Testis (tissue), 3 donors: ENCODE data around the gene FILIP1. TPM values are rescaled to one million over a fixed set of nuclear protein-coding genes. Genes with fewer than 3 reads are reported as not detected.
"Not testable (repeated sequence)": the region's sequence is repeated elsewhere in the genome, so short reads cannot be mapped to it uniquely, and the experiment has no call there.

Experiments used
- DNase-seq: peaks from one replicate; pipeline ENCODE4 v3.0.0-alpha.2; 2019
- H3K27ac ChIP-seq, 2 donors: fragments of 200-600 bp; sonication (generic); one replicate each; pipeline ENCODE4 v1.5.1; 2019
- H3K27me3 ChIP-seq: fragments of 200-600 bp; sonication (generic); one replicate; pipeline ENCODE4 v1.5.1; 2019
- H3K36me3 ChIP-seq: fragments of 200-600 bp; sonication (generic); one replicate; pipeline ENCODE4 v1.5.1; 2017; ENCODE audit warnings: low read depth; ENCODE audit errors: missing control alignments
- H3K4me1 ChIP-seq: fragments of 200-600 bp; sonication (generic); one replicate; pipeline ENCODE4 v1.5.1; 2019
- H3K4me3 ChIP-seq, 2 donors: fragments of 200-600 bp; sonication (generic); one replicate each; pipeline ENCODE4 v1.5.1; 2017 to 2019
- H3K9me3 ChIP-seq: fragments of 200-600 bp; sonication (generic); one replicate; pipeline ENCODE4 v1.5.1; 2017
- POLR2A ChIP-seq: fragments of 450-650 bp; IDR thresholded peaks from one replicate; pipeline ENCODE4 v1.6.1; 2017; ENCODE audit warnings: antibody characterized with exemption, mild to moderate bottlenecking, moderate library complexity
- WGBS, 2 donors: methylation state at CpG; one replicate each; pipeline ENCODE4 v1.1.5; 2018; 5-methylcytosine and 5-hydroxymethylcytosine counted together
- intact Hi-C: fragments of 100-400 bp; cut with DNase I; formaldehyde crosslinking; loops from one replicate; pipeline ENCODE4 v1.15.1; 2023; ENCODE audit warnings: low total_unique reads
- polyA plus RNA-seq: library from polyadenylated mRNA; stranded (reverse); fragments of 350-450 nt; fragmentation: Illumina TruSeq; extraction: RNeasy Lipid Tissue Mini Kit (QIAGEN cat#74804); gene quantifications from one replicate; pipeline ENCODE4 v1.2.3, GENCODE V29; 2014; ENCODE audit warnings: low read depth, low replicate concordance; ENCODE audit not compliant: insufficient read depth
- total RNA-seq, 2 donors: library from RNA; depleted of rRNA; stranded (reverse); fragments of >200 nt; gene quantifications; one replicate each; pipeline ENCODE4 v1.2.3, GENCODE V29; 2016
- TF ChIP-seq, protein P1 (sequence below), 3 experiments: fragments of 450-650 bp in 2 of 3; fragments of 200-600 bp in 1 of 3; sonication (generic) in 1 of 3; IDR thresholded peaks; one replicate each; pipeline ENCODE4 v1.5.1; 2016 to 2019; ENCODE audit warnings: antibody characterized with exemption in 3 of 3, mild to moderate bottlenecking in 2 of 3, moderate library complexity in 1 of 3

FILIP1 gene
- total and polyA plus RNA-seq, 3 donors from 2014 or later: 2.0 to 3.1 (median 2.7) TPM

DNA sequence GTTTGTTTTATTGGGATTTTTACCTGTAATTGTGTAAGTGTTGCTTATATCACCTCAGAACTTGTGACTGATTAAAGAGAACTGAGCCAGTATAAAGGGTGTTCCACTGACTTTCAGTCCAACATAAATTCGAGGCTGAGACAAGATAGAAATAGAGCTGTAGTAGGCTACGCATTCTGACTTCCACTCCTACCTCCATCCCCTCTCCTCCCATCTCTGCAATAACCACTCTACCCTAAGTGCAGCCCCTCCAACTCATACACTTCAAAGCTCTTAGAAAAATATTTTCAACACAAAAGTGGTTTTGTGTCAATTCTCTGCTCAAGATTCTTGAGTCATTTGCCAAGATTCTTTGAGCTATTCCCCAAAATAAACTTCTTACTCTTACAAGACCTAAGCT lies 48.7 kb downstream of the FILIP1 start:
- Histone ChIP-seq H3K4me1 (no peaks in the 10 kb centered on the region), H3K27me3 (no peaks in the 10 kb centered on the region), H3K9me3 (no peaks in the 10 kb centered on the region), H3K4me3 (no peak overlapping the region), H3K27ac (no peak overlapping the region), H3K36me3 (no peaks in the 10 kb centered on the region)
- intact Hi-C loops: no loop called here
- TF ChIP-seq POLR2A: no peak
- TF ChIP-seq, protein P1, sequence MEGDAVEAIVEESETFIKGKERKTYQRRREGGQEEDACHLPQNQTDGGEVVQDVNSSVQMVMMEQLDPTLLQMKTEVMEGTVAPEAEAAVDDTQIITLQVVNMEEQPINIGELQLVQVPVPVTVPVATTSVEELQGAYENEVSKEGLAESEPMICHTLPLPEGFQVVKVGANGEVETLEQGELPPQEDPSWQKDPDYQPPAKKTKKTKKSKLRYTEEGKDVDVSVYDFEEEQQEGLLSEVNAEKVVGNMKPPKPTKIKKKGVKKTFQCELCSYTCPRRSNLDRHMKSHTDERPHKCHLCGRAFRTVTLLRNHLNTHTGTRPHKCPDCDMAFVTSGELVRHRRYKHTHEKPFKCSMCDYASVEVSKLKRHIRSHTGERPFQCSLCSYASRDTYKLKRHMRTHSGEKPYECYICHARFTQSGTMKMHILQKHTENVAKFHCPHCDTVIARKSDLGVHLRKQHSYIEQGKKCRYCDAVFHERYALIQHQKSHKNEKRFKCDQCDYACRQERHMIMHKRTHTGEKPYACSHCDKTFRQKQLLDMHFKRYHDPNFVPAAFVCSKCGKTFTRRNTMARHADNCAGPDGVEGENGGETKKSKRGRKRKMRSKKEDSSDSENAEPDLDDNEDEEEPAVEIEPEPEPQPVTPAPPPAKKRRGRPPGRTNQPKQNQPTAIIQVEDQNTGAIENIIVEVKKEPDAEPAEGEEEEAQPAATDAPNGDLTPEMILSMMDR (IDR thresholded peaks at IDR 0.05): no peak
- DNase-seq: no peak
- 68 to 79% methylated on average over 2 of the region's 2 CpGs for WGBS, 2 donors

GRCh38 chr6:75441883-75442282 lies 51.7 kb downstream of the FILIP1 start:
- DNase-seq, H3K27me3 ChIP-seq, intact Hi-C loops, H3K36me3 ChIP-seq, H3K4me1 ChIP-seq, H3K27ac ChIP-seq, H3K9me3 ChIP-seq: not testable (repeated sequence)
- H3K4me3 ChIP-seq: peak overlapping the region in 1 of 2 donors; percentile 39
- WGBS, 2 donors: 56% methylated on average over 15 of the region's 29 CpGs; no CpG with 5 or more reads in 1 of the 2 donors

- WGBS, 2 donors: no CpG with 5 or more reads among the region's 33 CpGs
- H3K9me3 ChIP-seq, H3K27ac ChIP-seq, H3K27me3 ChIP-seq, H3K36me3 ChIP-seq, intact Hi-C loops, DNase-seq: not testable (repeated sequence)
- Histone ChIP-seq H3K4me3 (peak overlapping the region in 1 of 2 donors; percentile 39), H3K4me1 (peaks cover 11% of the 10 kb centered on the region)
Measured at GRCh38 chr6:75441479-75441878, 52.1 kb downstream of the FILIP1 start.

GRCh38 chr6:75438442-75439116 lies 55.0 kb downstream of the FILIP1 start:
- TF ChIP-seq, protein P1 (IDR thresholded peaks at IDR 0.05): no peak
- TF ChIP-seq POLR2A: no peak
- WGBS, 2 donors: 45 to 49% methylated on average over 2 of the region's 2 CpGs
- no peak overlapping the region for H3K4me3 ChIP-seq
- intact Hi-C loops: no loop called here
- peaks cover 18% of the 10 kb centered on the region for H3K4me1 ChIP-seq
- no peak for DNase-seq
- H3K27me3 ChIP-seq: no peaks in the 10 kb centered on the region
- H3K27ac ChIP-seq: no peak overlapping the region
- H3K9me3 ChIP-seq: no peaks in the 10 kb centered on the region
- H3K36me3 ChIP-seq: no peaks in the 10 kb centered on the region

- Histone ChIP-seq H3K36me3 (no peaks in the 10 kb centered on the region), H3K27ac (peak overlapping the region in 1 of 2 donors; percentile 74), H3K27me3 (no peaks in the 10 kb centered on the region), H3K9me3 (no peaks in the 10 kb centered on the region), H3K4me1 (peaks cover 18% of the 10 kb centered on the region), H3K4me3 (no peak overlapping the region)
- intact Hi-C loops: no loop called here
- TF ChIP-seq, protein P1 (IDR thresholded peaks at IDR 0.05): no peak
- TF ChIP-seq POLR2A: no peak
- DNase-seq: no peak
- WGBS, 2 donors: 83 to 85% methylated on average over 1 of the region's 1 CpG
Measured at GRCh38 chr6:75438013-75438431, 55.6 kb downstream of the FILIP1 start.

- no peaks in the 10 kb centered on the region for H3K27me3 ChIP-seq
- no peaks in the 10 kb centered on the region for H3K9me3 ChIP-seq
- TF ChIP-seq POLR2A: no peak
- TF ChIP-seq, protein P1 (IDR thresholded peaks at IDR 0.05): no peak
- H3K36me3 ChIP-seq: no peaks in the 10 kb centered on the region
- H3K4me1 ChIP-seq: peaks cover 18% of the 10 kb centered on the region
- H3K4me3 ChIP-seq: no peak overlapping the region
- WGBS, 2 donors: 33 to 41% methylated on average over 3 of the region's 3 CpGs
- intact Hi-C loops: no loop called here
- H3K27ac ChIP-seq: peak overlapping the region in 1 of 2 donors; percentile 74
- peak; percentile 39 for DNase-seq
Measured at GRCh38 chr6:75437421-75437891, 56.1 kb downstream of the FILIP1 start.
